Measurements from ENCODE around the gene TAF8.
"Not testable (repeated sequence)": the region's sequence is repeated elsewhere in the genome, so short reads cannot be mapped to it uniquely, and the experiment has no call there.

The TAF8 gene

DNA sequence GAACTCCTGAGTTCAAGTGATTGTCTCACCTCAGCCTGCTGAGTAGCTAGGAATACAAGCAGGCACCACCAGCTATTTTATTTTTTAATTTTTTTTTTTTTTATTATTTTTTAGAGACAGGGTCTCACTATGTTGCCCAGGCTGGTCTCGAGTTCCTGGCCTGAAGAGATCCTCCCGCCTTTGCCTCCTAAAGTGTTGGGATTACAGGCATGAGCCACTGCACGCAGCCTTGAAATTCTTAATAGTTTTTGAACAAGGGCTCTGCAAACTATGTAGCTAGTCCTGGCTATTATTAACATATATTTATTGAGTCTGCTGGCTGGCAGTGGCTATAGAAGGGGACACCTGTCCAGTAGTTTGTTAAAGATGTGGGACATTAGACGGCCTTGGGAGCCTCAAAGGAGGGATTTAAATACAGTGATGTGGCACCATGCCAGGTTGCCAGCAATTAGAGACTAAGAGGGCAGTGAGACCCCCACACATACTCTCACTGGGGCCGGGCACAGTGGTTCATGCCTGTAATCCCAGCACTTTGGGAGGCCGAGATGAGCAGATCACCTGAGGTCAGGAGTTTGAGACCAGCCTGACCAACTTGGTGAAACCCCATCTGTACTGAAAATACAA lies 21.1 kb upstream of the TAF8 start:
- no peak for DNase-seq

- DNase-seq = no peak
Observed at GRCh38 chr6:42029881-42030280, 20.4 kb upstream of the TAF8 start.

GRCh38 chr6:42030585-42031506 lies 19.5 kb upstream of the TAF8 start:
- no peak for DNase-seq

DNA sequence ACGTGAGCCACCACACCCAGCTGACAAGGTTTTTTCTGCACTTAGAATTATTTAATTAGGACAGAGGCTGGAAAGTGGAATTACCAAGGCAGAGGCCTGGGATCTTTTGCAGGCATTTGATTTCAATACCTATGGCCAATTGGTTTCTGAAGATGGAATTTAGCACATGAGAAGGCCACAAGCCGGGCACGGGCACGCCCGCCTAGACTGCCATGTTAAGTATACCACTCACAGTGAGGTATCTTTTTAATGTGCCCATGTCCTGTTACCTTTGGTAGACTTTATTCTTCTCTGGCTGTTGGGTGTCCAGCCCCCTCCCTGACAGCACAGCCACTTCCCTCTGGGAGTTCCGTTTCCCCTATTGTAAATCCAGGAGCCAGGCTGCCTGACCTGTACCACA lies 18.0 kb upstream of the TAF8 start:
- DNase-seq = no peak

DNA sequence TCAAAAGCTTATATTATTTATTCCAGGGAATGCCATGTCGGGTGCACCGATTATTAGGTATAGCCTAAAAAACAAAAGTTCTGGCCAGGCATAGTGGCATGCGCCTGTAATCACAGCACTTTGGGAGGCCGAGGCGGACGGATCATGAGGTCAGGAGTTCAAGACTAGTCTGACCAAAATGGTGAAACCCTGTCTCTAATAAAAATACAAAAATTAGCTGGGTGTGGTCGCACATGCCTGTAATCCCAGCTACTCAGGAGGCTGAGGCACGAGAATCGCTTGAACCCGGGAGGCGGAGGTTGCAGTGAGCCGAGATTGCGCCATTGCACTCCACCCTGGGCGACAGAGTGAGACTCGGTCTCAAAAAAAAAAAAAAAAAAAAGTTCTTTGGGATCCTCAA lies 12.7 kb upstream of the TAF8 start:
- not testable (repeated sequence) for DNase-seq

DNA sequence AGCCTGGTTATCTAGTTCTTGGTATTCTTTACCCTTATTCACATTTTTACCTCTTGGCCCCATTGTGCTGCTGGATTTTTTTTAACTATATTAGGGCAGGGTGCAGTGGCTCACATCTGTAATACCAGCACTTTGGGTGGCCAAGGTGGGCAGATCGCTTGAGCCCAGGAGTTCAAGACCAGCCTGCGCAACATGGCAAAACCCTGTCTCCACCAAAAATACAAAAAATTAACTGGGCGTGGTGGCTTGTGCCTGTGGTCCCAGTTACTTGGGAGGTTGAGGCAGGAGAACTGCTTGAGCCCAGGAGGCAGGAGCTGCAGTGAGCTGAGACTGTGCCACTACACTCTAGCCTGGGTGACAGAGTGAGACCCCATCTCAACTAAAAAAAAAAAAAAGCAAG lies 12.2 kb upstream of the TAF8 start:
- DNase-seq = no peak

DNA sequence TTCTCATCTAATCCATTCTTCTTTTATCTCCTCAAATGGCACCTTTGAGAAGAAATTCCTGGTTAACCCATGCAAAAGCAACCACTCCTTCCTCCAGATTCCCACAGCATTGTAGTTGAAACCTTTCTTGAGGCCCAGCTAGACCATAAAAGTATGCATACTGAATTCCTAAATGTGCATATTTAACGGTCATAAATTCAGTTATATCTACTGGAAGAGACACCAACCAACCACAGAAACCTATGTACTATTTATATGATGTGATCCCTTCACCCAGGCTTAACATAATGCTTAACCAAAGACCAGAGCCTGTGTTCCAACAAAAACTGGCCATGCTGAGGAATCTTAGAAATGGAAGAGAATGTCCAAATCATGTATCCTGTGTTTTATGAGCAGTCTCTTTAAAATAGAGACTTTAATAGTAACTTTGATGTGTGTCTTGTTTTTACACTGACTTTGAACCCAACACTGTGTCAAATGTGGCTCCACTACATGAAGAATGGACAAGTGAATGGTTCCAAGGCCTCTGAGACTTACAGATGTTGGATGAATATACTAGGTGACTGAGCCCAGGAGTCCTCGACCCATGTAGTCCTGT lies 11.4 kb upstream of the TAF8 start:
- no peak for DNase-seq

DNA sequence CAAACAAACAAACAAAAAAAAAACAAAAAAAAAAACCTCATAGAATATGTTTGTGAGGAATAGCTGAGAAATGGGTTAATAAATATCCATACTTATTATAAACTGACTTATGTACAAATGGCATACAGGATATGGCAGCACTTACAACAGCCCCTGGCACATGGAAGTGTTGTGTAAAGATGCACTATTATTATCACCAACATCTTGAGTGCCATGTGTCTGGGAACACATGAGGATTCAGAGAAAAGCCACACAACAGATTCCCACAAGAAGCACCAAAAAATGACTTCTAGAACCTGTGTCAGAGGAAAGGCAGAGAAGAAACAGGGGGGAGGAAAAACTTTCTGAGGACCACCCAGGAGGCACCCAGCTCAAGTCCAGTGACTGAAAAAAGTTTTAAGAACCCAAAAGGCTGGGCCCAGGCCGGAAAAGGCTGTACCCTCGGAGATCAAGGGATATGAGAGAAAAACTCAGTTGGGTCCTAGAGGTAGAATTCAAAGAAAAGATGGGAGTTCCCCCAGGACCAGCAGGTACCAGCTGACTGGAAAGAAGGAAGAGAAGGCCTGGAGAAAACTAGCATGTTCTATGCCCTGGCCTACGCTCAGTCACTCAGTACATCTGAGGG lies 9.4 kb upstream of the TAF8 start:
- DNase-seq = no peak

- no peak for DNase-seq
Observed at GRCh38 chr6:42041481-42042053, 8.8 kb upstream of the TAF8 start.

- no peak for DNase-seq
Observed at GRCh38 chr6:42042108-42042507, 8.2 kb upstream of the TAF8 start.

GRCh38 chr6:42043787-42044475 lies 6.4 kb upstream of the TAF8 start:
- DNase-seq = peak; percentile 74 to 87 (median 83)

- DNase-seq = peak; percentile 43 to 78 (median 62)
Observed at GRCh38 chr6:42045538-42046460, 4.5 kb upstream of the TAF8 start.

GRCh38 chr6:42046464-42047212 lies 3.7 kb upstream of the TAF8 start:
- no peak for DNase-seq

- no peak for DNase-seq
Observed at GRCh38 chr6:42047213-42047590, 3.1 kb upstream of the TAF8 start.

DNA sequence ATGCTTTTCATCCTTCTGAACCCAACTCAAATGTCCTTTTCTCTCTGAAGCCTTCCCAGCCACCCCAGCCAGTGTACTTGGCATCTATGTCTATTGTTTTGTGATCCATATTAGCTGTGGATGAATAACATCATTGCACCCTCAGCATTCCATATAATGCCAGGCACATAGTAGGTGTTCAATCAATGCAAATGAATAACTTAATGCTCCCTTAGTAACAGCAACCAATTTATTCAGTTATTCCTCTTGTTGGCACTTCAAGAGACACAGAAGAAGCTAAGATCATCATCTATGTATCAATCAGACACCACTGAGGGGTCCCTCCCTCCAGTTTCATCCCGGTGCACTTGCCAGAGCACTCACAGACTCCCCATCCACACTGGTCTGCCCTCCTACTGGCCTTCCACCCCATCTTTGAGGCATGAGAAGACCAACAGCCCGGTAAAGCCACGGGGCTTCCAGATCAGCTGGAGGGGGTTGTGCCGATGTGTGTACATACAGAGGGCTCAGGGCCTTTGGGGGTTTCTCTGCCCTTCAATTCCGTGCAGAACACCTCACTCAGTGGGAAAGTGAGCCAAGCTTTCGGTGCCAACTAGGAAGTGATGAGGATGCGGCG lies 2.4 kb upstream of the TAF8 start:
- DNase-seq = peak in 1 of 3 experiments; percentile 47

- no peak for DNase-seq
Observed at GRCh38 chr6:42049116-42049809, 1.1 kb upstream of the TAF8 start.

DNA sequence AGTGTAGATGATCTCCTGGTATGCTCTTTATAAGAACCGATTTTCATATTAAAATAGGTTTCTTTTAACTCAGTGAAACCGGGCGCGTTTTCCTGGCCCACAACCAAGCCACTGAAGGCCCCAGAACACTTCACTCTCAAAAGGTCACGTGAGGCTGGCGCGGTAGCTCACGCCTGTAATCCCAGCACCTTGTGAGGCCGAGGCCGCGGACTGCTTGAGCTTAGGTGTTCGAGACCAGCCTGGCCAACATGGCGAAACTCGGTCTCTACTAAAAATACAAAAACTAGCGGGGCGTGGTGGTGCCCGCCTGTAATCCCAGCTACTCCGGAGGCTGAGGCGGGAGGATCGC lies 402 bp upstream of the TAF8 start:
- no peak for DNase-seq

DNA sequence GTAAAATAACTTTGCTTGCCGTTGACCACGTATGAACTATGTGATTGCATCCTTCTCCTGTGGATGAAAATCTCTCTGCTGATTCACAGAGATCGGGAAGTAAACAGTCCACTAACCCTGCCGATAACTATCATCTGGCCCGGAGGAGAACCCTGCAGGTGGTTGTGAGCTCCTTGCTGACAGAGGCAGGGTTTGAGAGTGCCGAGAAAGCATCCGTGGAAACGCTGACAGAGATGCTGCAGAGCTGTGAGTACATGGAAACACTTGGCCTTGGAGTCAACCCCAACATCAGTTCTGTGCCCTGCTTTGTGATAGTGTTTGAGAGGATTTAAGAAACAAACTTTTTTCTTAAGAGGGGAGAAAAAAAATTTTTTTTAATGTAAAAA lies 937 bp downstream of the TAF8 start:
- peak in 1 of 3 experiments; percentile 28 for DNase-seq

GRCh38 chr6:42053601-42054000 lies 3.3 kb downstream of the TAF8 start:
- no peak for DNase-seq

DNA sequence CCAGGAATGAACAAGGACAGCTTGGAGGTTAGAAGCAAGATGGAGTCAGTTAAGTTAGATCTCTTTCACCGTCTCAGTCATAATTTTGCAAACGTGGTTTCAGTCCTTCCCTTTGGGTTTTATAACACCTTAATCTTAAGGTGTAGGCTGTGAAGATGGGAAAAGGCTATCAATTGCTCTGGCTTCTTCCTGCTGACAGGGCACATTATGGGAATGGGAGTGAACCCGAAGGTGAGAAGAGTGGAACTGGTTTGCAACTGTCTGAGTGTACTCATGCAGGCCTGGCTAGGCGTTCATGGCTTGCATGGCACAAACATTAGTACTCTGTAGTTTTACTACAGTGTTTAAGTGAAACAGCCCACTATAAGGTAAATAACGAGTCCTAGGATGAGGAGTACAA lies 9.4 kb downstream of the TAF8 start:
- no peak for DNase-seq

Measured in NCI-H1417 (cell line).